ENCODE measurements around the gene MARCHF6. TPM values are rescaled to one million over a fixed set of nuclear protein-coding genes. Genes with fewer than 3 reads are reported as not detected.
"Not testable (repeated sequence)": the region's sequence is repeated elsewhere in the genome, so short reads cannot be mapped to it uniquely, and the experiment has no call there.

MARCHF6 gene, protein sequence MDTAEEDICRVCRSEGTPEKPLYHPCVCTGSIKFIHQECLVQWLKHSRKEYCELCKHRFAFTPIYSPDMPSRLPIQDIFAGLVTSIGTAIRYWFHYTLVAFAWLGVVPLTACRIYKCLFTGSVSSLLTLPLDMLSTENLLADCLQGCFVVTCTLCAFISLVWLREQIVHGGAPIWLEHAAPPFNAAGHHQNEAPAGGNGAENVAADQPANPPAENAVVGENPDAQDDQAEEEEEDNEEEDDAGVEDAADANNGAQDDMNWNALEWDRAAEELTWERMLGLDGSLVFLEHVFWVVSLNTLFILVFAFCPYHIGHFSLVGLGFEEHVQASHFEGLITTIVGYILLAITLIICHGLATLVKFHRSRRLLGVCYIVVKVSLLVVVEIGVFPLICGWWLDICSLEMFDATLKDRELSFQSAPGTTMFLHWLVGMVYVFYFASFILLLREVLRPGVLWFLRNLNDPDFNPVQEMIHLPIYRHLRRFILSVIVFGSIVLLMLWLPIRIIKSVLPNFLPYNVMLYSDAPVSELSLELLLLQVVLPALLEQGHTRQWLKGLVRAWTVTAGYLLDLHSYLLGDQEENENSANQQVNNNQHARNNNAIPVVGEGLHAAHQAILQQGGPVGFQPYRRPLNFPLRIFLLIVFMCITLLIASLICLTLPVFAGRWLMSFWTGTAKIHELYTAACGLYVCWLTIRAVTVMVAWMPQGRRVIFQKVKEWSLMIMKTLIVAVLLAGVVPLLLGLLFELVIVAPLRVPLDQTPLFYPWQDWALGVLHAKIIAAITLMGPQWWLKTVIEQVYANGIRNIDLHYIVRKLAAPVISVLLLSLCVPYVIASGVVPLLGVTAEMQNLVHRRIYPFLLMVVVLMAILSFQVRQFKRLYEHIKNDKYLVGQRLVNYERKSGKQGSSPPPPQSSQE
- 81.9 and 86.7 TPM in 2 replicates for total RNA-seq

DNA sequence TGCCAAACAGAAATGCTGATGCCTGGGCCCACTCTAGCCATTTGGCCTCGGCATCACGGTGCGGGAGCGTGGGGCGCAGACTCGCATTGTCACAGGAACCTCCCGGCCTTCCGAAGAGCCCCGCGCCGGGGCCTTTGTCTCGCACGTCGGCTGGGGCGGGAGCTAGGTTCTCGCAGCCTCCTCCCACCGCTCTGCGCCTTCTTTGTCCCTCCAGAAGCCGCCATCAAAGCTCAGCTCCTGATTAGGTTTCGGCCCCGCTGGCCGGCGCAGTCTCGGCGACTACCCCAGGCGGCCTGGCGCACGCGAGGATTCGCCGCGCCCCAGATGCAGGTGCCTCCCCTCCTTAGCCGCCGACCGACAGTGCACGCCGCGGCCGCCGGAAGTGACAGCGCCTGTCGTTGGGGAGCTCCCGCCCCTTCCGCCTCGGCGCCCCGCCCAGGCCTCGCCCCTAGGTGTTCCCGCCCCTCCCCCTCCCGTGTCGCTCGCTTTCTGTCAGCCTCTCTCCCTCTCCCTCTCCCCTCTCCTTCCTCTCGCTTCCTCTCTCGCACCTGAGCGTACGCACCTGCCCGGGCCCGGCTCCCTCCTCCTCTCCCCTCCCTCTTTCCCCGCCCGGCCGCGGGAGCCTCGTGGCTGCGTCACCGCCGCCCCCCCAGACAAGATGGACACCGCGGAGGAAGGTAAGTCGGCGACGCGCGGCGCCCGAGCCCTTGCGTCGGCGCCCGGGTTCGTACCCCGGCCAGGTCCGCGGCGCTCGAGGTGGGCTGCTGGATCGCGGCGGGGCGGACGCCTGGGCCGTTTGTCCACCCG, at the start of gene MARCHF6:
TSS of gene MARCHF6 (plus strand) at position 455 of the 807 bp plus-strand sequence. CDS start at position 659, 204 bp downstream.
- intact Hi-C loops (cut with micrococcal nuclease), result loop anchor here (1.0 to 2.0 kb wide), 5 partner anchors 87 to 408 kb away; partner anchors contain the start of genes ANKRD33B, CCT5, DAP and ROPN1L

DNA sequence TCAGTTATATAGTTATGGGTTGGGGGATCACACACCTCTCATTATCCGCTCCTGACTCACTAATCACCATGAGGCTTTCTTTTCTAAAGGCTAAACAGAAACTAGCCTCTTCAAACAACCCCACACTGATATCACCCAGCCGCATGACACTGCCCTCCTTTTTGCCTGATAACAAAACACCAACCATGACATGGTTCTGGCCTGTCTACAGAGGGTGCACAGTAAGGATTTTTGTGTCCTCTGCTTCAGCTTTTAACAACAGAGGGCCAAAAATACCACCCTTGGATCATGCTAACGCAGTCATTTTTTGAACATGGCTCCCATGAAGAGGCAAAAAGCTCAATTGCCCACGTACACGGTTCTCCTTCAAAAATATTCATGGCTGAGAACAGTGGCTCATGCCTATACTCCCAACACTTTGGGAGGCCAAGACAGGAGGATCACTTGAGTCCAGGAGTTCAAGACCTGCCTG, 49.8 kb upstream of the MARCHF6 start:
- intact Hi-C loops (cut with micrococcal nuclease), result no loop called here

DNA sequence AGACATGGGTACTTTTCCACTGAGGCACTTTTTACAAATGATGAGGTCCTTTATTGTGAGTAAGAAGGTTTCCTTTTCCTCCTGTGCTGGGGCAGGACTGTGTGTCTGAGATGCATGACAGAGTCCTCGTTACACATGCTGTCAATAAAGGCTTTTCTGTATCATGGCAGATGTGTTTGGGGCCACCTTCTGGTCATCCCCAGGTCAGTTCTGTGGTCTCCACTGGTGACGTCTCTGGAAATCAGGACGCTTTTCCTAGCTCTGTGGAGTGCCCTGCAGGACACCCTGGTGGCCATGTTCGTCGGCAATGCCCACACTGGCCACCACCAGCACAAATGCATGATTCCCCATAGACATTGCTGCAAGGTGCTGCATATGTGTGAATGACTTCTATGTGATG, 48.6 kb upstream of the MARCHF6 start:
- intact Hi-C loops (cut with micrococcal nuclease), result no loop called here

DNA sequence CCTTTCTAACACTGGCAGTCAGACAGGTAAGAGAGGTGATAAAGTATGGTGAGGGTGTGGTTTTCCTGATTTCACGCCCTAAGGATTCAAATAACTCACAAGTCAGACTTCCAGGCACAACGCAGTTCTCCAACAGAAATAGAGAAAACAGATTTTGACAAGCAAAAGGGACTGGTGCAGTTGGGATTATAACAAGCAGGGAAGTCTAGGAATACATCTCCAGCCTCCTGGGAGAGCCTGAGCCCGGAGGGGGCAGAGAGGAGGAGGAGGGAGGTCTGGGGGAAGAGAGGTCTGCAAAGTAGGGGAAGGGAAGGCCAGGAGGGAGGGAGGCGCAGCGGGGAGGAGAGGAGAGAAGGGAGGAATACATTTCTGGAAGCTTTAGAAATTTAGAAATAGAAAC, 47.4 kb upstream of the MARCHF6 start:
- intact Hi-C loops (cut with micrococcal nuclease), result no loop called here

DNA sequence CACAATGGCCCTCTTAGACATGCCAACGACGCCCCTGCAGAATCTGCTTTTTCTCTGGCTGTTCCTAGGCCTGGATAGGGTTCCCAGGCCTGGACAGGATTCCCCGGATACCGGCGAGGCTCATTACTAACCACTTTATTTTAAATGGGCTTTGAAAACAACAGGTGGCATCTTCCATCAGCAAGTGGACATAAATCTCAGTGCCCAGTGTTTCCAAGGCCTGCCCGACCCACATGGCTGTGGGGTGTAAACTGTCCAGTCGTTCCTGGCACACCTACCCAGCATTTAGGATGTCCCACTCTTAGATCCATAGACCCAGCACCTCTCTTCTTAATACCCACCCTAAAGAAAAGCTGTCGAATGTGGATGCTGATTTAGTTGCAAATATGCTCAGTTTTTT, 46.7 kb upstream of the MARCHF6 start:
- intact Hi-C loops (cut with micrococcal nuclease), result no loop called here

DNA sequence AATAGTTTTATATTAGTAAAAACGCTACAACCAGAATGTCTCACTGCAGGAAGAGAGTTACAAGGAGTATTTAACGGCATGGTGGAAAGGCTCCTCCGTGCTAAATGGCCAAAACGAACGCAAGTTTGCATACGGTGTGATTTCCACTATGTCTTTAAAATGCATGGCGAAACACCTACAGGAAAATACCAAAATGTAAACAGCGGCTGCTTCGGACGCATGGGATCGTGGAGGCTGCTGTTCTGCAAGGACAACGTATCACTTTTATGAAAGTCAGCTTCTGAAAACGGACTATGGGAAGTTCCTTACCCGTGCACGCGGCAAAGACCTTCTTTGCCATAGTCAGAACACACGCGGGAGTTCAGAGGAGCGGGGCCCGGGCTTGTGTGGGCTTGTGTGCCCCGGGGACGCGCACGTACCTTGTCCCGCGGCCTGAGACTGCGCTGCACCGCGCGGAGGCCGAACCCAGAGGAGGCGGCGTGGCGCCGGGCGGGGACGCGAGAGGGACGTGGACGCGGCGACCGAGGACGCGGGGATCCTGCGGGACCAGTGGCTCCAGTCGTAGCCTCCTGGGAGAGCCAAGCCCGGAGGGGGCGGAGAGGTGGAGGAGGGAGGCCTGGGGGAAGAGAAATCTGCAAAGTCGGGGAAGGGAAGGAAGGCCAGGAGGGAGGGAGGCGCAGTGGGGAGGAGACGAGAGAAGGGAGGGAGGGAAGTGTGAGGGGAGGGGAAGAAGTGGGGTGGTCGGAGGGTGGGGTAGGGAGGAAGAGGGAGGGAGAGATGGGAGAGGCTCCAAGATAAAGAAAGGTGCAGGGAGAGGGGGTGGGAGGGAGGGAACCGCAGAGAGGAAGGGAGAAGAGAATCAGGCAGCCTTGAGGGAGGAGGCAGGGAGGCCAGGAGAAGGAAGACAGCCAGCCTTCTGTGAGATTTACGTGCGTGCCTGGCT, 46.0 kb upstream of the MARCHF6 start, which contains the start of gene CMBL:
TSS of gene CMBL (minus strand) at position 697 of the 943 bp plus-strand sequence. CDS start 17,140 bp downstream, outside the sequence.
- intact Hi-C loops (cut with micrococcal nuclease), result no loop called here

DNA sequence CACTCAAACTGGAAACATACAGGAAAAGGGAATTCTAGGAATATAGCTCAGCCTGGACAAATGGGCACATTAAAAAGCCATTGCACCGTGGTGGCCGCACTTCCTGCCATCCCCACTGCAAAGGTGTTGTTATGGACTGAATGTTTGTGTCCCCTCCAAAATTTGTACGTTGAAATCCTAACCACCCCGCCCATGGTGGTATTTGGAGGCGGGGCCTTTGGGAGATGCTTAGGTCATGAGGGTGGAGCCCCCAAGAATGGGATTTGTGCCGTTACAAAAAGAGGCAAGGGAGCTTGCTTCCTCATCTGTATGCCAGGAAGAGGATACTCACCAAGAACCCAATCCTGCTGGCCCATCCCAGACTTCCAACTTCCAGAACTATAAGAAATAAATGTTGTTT, 44.7 kb upstream of the MARCHF6 start:
- intact Hi-C loops (cut with micrococcal nuclease), result no loop called here

DNA sequence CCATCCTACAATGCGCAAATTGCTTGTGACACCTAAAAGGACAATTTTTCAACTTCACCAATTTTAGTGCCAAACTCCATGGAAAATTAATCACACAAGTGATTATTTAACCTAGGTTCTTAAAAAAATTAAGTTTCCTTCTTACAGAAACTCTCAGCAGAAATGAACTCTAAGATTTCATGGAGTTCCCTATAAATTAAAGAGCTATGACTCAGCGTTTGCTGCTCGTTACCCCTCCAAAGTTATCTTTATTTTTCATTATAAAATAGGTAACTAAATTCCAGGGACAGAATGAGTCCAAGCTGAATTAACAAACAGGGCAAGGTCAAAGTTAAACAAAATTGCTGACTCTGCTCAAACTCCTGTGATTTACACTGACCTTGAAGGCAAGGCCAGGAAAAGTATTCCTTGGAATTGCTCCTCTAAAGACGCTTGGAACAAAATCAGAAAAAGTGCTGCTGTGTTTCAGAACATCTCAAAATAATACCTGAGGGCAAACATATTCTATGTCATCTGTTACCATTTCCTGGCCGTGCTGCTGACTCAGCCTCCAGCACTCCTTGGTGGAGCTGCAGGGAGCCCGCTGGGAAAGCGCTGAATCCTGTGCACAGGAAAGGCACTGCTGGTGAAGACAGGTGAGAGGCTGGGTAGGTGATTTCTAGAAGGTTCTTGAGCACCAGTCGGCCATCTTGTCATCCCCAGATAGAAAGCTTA, 43.3 kb upstream of the MARCHF6 start:
- intact Hi-C loops (cut with micrococcal nuclease), result no loop called here

DNA sequence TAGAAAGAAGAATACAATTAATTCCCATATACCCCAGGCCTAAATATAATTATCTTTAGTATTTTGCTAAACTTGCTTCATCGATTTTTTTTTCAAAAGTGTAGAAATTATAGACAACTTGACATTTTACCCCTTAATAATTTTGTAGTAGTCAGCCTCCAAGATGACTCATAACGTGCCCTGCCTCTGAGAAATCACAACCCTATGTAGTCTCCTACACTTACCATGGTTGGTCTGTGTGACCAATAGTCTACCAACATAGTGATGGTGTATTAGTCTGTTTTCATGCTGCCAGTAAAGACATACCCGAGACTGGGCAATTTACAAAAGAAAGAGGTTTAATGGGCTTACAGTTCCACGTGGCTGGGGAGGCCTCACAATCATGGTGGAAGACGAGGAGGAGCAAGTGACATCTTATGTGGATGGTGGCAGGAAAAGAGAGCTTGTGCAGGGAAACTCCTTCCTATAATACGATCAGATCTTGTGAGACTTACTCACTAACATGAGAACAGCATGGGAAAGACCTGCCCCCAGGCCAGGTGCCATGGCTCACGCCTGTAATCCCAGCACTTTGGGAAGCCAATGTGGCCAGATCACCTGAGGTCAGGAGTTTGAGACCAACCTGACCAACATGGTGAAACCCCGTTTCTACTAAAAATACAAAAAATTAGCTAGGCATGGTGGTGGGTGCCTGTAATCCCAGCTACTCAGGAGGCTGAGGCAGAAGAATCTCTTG, 42.5 kb upstream of the MARCHF6 start:
- intact Hi-C loops (cut with micrococcal nuclease), result not testable (repeated sequence)

DNA sequence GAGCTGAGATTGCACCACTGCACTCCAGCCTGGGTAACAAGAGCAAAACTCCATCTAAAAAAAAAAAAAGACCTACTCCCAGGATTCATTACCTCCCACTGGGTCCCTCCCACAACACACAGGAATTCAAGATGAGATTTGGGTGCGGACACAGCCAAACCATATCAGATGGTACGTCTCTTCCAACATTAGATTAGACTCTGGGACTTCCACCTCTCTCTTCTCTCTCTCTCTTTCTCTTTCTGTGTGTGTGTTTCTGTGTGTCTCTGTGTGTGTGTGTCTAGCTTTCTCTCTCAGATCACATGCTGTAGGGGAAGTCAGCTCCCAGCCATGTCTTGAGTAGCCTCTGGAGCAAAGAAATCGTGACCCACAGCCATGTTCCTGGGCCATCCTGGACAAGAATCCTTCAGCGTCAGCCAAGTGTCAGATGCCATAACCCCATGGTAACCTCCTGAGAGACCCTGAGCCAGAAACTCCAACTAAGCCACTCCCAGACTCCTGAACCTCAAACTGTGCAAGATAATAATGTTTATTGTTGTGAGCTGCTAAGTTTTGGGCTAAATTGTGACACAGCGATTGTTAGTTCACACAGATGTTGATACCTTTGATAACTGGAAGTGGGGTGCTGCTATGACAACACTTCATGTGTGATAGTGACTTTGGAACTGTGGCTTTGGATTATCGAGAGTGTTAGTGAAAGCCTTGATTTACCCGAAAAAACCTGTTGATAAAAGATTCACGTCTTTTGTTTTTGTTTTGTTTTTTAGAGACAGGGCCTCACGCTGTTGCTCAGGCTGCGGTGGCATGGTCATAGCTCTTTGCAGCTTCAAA, 41.7 kb upstream of the MARCHF6 start:
- intact Hi-C loops (cut with micrococcal nuclease), result no loop called here

DNA sequence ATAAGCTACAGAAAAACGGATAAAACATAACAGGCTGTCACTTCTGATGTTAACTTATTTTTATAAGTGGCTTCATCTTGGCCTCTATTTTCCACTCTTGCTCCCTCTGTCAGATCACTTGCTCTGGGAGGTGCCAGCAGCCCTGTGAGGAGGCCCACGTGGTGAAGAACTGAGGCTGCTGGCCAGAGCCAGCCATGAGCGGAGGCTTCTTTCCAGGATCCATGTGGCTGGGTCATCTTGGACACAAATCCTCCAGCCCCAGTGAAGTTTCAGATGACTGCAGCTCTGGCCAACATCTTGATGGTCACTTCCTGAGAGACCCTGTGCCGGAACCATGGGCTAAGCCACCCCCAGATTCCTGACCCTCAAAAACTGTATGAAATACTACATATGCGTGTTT, 38.3 kb upstream of the MARCHF6 start:
- intact Hi-C loops (cut with micrococcal nuclease), result no loop called here

DNA sequence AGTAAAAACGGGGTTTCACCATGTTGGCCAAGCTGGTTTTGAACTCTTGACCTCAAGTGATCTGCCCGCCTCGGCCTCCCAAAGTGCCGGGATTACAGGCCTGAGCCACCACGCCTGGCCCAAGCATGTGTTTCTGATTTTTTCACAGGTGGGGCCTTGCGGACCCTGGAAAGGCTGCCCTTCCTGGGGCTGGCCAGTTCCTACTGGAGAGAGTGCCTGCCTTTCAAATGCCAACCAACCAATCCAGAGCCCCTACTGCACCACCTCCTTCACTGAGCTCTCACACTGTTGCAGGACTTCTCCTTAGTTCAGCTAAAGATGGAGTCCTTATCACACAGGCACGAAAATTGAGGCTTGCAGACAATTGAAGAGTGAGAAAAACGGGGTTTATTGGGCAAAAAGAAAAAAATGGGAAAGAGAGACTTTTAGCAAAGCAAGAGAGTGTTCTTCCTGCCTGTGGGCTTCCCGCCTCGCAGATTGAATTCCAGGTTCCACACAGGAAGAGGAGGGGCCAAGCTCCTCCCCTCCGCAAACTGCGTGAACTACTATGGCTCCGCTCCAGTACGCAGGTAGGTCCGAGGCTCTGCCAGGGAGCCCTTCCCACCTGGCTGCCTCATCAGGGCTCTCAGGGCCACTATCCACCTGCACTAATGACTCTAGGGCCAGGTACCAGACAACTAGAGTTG, 37.5 kb upstream of the MARCHF6 start:
- intact Hi-C loops (cut with micrococcal nuclease), result no loop called here

DNA sequence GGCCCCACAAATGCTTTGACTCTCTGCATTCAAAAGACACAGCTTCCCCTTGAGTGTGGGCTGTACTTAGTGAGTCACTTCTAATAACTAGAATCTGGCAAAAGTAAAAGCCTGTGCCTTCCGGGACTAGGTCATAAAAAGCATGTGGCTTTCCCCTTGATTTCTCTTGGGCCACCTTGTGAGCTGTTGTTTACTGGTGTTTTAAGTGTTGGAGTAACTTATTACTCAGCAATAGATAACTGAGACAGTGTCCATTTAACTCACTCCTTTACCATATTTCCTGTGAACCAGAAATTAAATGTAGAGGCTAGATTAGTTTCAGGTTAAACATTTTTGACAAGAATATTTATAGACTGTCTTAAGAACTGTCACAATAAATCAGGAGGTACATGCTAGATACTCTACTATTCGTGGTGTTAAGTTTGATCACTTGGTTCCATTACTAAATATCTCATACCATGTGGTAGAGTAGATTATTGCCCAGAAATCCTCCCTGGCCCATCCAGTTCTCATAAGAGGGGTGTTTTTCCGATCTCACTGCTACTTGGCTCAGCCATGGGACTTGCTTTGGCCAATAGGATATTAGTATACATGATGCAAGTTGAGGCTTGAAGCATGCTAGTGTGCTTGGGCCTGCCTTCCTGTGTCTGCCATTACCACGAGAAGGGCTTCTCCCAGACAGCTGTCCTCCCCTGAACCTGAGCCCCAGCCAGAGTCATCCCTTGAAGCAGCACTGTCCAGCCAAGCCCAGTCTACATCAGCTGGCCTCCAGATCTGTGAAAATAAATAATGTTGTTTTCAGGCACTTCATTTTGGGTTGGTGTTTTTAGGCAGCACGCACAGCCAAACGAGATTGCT, 35.4 kb upstream of the MARCHF6 start:
- intact Hi-C loops (cut with micrococcal nuclease), result no loop called here

DNA sequence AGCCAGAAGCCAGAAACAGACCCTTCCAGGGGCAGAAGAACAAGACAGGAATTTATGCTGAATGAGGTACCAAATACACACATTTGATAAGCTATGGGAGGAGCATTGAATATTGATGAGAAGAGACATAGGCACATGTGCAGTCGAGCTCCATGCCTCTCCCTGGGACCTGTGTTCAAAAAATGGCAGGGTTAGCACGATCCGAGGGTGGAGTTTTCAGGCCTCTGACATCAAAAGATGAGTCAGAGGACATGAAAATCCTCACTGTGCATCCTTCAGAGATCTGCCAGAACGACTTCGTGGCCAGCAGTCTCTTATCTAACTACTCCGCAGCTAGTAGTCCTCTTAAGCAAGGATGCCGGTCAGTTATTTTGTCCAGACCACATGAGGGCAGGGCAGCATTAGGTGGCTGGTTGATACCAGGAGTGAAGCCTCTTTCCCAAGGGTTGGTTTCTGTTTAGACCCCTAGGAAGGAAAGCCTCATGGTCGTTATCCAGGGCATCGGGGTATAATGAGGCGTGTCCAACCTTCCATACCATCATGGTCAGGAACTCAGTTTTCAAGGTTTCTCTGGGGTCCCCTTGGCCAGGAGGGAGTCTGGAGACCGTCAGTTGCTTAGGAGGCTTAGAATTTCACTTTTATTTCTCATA, 34.2 kb upstream of the MARCHF6 start:
- intact Hi-C loops (cut with micrococcal nuclease), result no loop called here

DNA sequence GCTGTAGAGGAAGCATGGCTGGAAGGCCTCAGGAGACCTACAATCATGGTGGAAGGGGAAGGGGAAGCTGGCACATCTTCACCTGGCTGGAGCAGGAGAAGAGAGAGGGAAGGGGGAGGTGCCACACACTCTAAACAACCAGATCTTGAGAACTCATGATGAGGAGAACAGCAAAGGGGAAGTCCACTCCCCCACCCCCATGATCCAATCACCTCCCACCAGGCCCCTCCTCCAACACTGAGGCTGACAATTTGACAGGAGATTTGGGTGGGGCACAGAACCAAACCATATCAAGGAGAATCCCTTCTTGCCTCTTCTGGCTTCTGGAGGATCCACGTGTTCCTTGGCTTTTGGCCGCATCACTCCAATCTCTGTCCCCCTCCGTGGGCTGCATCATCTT, 32.7 kb upstream of the MARCHF6 start:
- intact Hi-C loops (cut with micrococcal nuclease), result no loop called here

DNA sequence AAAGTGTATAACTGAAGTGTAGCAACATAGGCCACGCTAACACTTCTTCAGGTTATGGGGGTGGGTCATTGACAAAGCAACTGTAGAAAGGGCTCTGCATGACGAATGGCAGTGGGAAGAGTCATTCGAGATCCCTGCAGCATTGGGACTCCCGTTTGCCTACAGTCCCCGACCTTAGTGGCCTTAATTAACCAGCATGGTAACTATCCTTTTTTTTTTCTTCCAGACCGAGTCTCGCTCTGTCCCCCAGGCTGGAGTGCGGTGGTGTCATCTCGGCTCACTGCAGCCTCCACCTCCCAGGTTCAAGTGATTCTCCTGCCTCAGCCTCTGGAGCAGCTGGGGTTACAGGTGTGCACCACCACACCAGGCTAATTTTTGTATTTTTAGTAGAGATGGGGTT, 31.6 kb upstream of the MARCHF6 start:
- intact Hi-C loops (cut with micrococcal nuclease), result no loop called here

Measured in T-helper 2 cell treated with Interferon-gamma antibody and Interleukin-4, amounts not matched to agents 100 ng/mL and 5 ng/mL, for 36 hours (primary cell).